Prostate gland (tissue), 2 donors: ENCODE measurements around the gene GLIS1. TPM values are rescaled to one million over a fixed set of nuclear protein-coding genes. Genes with fewer than 3 reads are reported as not detected.

Experiments used
- DNase-seq: peaks from one replicate; pipeline ENCODE4 v3.0.0-alpha.2; 2019; ENCODE audit warnings: low spot score
- H3K27ac ChIP-seq, 2 donors: fragments of 200-600 bp; sonication (generic); 2 replicates each; pipeline ENCODE4 v1.5.1; 2017 to 2019
- H3K27me3 ChIP-seq: fragments of 200-600 bp; sonication (generic); replicated peaks from 2 replicates; pipeline ENCODE4 v1.5.1; 2019; ENCODE audit not compliant: insufficient read depth
- H3K36me3 ChIP-seq, 2 donors: fragments of 200-600 bp; sonication (generic); 1 replicate in 1 of 2; 2 replicates in 1 of 2; pipeline versions ENCODE4 v1.5.1 to v1.8.1; 2017 to 2019
- H3K4me1 ChIP-seq: fragments of 200-600 bp; sonication (generic); replicated peaks from 2 replicates; pipeline ENCODE4 v1.5.1; 2019
- H3K4me3 ChIP-seq, 2 donors: fragments of 200-600 bp; sonication (generic); 2 replicates each; pipeline ENCODE4 v1.5.1; 2017 to 2019
- H3K9me3 ChIP-seq: fragments of 200-600 bp; sonication (generic); 2 replicates; pipeline ENCODE4 v1.5.1; 2017
- CTCF ChIP-seq, 4 experiments: fragments of 200-600 bp in 2 of 4; fragments of 450-650 bp in 2 of 4; sonication (generic) in 2 of 4; IDR thresholded peaks; 1 replicate in 3 of 4; 2 replicates in 1 of 4; pipeline ENCODE4 v1.5.1; 2016 to 2019; ENCODE audit warnings: antibody characterized with exemption in 4 of 4, mild to moderate bottlenecking in 2 of 4, moderate library complexity in 2 of 4
- POLR2A ChIP-seq: fragments of 450-650 bp; IDR thresholded peaks from one replicate; pipeline ENCODE4 v1.6.1; 2016; ENCODE audit warnings: antibody characterized with exemption, mild to moderate bottlenecking
- POLR2AphosphoS5 ChIP-seq: sonication (generic); formaldehyde crosslinking; IDR thresholded peaks from one replicate; pipeline ENCODE4 v1.6.1; 2017; ENCODE audit warnings: antibody characterized with exemption
- WGBS: methylation state at CpG from one replicate; pipeline ENCODE4 v1.1.5; 2018; 5-methylcytosine and 5-hydroxymethylcytosine counted together
- intact Hi-C: fragments of 100-400 bp; cut with DNase I; formaldehyde crosslinking; loops from one replicate; pipeline ENCODE4 v1.14.2; 2022
- total RNA-seq, 2 donors: library from RNA; depleted of rRNA; stranded (reverse); fragments of >200 nt; gene quantifications; one replicate each; pipeline ENCODE4 v1.1.0, GENCODE V29; 2016

GLIS1 gene
- total RNA-seq, 2 donors from 2014 or later, result 1.1 to 8.1 TPM

- H3K27ac ChIP-seq, result no peak overlapping the region
- no peak overlapping the region for H3K4me3 ChIP-seq
- 86% methylated on average over 11 of the region's 11 CpGs for WGBS
- H3K4me1 ChIP-seq, result no peaks in the 10 kb centered on the region
- H3K9me3 ChIP-seq, result no peaks in the 10 kb centered on the region
- no peaks in the 10 kb centered on the region for H3K36me3 ChIP-seq
- no peak for DNase-seq
- no peak for TF ChIP-seq POLR2AphosphoS5
- no peak for TF ChIP-seq CTCF (IDR thresholded peaks at IDR 0.05)
- TF ChIP-seq POLR2A, result no peak
- no peaks in the 10 kb centered on the region for H3K27me3 ChIP-seq
- intact Hi-C loops, result no loop called here
These were observed 82.0 kb downstream of the GLIS1 start for GRCh38 chr1:53656747-53657530.

- 19% methylated on average over 10 of the region's 10 CpGs for WGBS
- no peak for DNase-seq
These were observed 82.8 kb downstream of the GLIS1 start for GRCh38 chr1:53655931-53656746.

GRCh38 chr1:53654216-53655210, 84.5 kb downstream of the GLIS1 start:
- DNase-seq, result no peak

More at GRCh38 chr1:53655931-53656746, 82.8 kb downstream of the GLIS1 start:
- Histone ChIP-seq H3K4me3 (no peak overlapping the region), H3K4me1 (no peaks in the 10 kb centered on the region), H3K27ac (no peak overlapping the region), H3K27me3 (no peaks in the 10 kb centered on the region), H3K9me3 (no peaks in the 10 kb centered on the region), H3K36me3 (no peaks in the 10 kb centered on the region)
- intact Hi-C loops, result no loop called here
- TF ChIP-seq CTCF (IDR thresholded peaks at IDR 0.05), result no peak
- TF ChIP-seq POLR2AphosphoS5, result no peak
- no peak for TF ChIP-seq POLR2A

GRCh38 chr1:53653631-53654030, 85.3 kb downstream of the GLIS1 start:
- 86% methylated on average over 5 of the region's 5 CpGs for WGBS
- Histone ChIP-seq H3K4me3 (no peak overlapping the region), H3K9me3 (no peaks in the 10 kb centered on the region), H3K4me1 (no peaks in the 10 kb centered on the region), H3K36me3 (no peaks in the 10 kb centered on the region), H3K27me3 (no peaks in the 10 kb centered on the region), H3K27ac (no peak overlapping the region)
- intact Hi-C loops, result no loop called here
- TF ChIP-seq CTCF (IDR thresholded peaks at IDR 0.05), result no peak
- TF ChIP-seq POLR2AphosphoS5, result no peak
- no peak for TF ChIP-seq POLR2A
- no peak for DNase-seq

More at GRCh38 chr1:53654216-53655210, 84.5 kb downstream of the GLIS1 start:
- TF ChIP-seq CTCF (IDR thresholded peaks at IDR 0.05) (no peak), POLR2A (no peak), POLR2AphosphoS5 (no peak)
- H3K4me3 ChIP-seq, result no peak overlapping the region
- H3K4me1 ChIP-seq, result no peaks in the 10 kb centered on the region
- no peaks in the 10 kb centered on the region for H3K36me3 ChIP-seq
- WGBS, result 90% methylated on average over 27 of the region's 27 CpGs
- H3K27ac ChIP-seq, result no peak overlapping the region
- H3K27me3 ChIP-seq, result no peaks in the 10 kb centered on the region
- intact Hi-C loops, result no loop called here
- no peaks in the 10 kb centered on the region for H3K9me3 ChIP-seq
